Measurements from ENCODE around the gene MATK. TPM values are rescaled to one million over a fixed set of nuclear protein-coding genes. Genes with fewer than 3 reads are reported as not detected.

Gene MATK
- total and polyA plus RNA-seq, 2 donors from 2014 or later: 2.7 to 4.2 TPM

- Histone ChIP-seq H3K27me3 (ENCODE audit: control insufficient read depth, insufficient read depth, low read length) (no peaks in the 10 kb centered on the region), H3K9ac (ENCODE audit: low read length in 3 of 3) (no peak overlapping the region), H3K36me3 (ENCODE audit: control insufficient read depth in 2 of 3, insufficient read depth in 3 of 3, low read length in 3 of 3) (peaks cover 0 to 6% (median 2%) of the 10 kb centered on the region in 3 donors), H3K27ac (ENCODE audit: low read depth in 2 of 2, low read length in 2 of 2) (no peak overlapping the region), H3K4me1 (ENCODE audit: control insufficient read depth in 2 of 3, insufficient read depth in 2 of 3, low read depth in 1 of 3, low read length in 3 of 3) (no peaks in the 10 kb centered on the region), H3K4me3 (ENCODE audit: low read length in 3 of 3) (no peak overlapping the region), H3K9me3 (ENCODE audit: control insufficient read depth in 2 of 3, insufficient read depth in 1 of 3, low read length in 3 of 3) (no peaks in the 10 kb centered on the region)
- peak in 1 of 5 donors; percentile 72 for DNase-seq
- TF ChIP-seq CTCF (IDR thresholded peaks at IDR 0.05; ENCODE audit: borderline replicate concordance, extremely low read depth, insufficient read depth): no peak
- intact Hi-C loops (cut with DNase I): no loop called here
- FAIRE-seq: no peak
Observed at GRCh38 chr19:3770136-3770999, 15.8 kb downstream of the MATK start.

- Histone ChIP-seq H3K4me1 (ENCODE audit: control insufficient read depth in 2 of 3, insufficient read depth in 2 of 3, low read depth in 1 of 3, low read length in 3 of 3) (no peaks in the 10 kb centered on the region), H3K9me3 (ENCODE audit: control insufficient read depth in 2 of 3, insufficient read depth in 1 of 3, low read length in 3 of 3) (no peaks in the 10 kb centered on the region), H3K9ac (ENCODE audit: low read length in 3 of 3) (no peak overlapping the region), H3K4me3 (ENCODE audit: low read length in 3 of 3) (no peak overlapping the region), H3K27ac (ENCODE audit: low read depth in 2 of 2, low read length in 2 of 2) (no peak overlapping the region), H3K36me3 (ENCODE audit: control insufficient read depth in 2 of 3, insufficient read depth in 3 of 3, low read length in 3 of 3) (peaks cover 0 to 9% (median 2%) of the 10 kb centered on the region in 3 donors), H3K27me3 (ENCODE audit: control insufficient read depth, insufficient read depth, low read length) (no peaks in the 10 kb centered on the region)
- DNase-seq: peak in 1 of 5 donors; percentile 71
- no peak for FAIRE-seq
- intact Hi-C loops (cut with DNase I): no loop called here
- TF ChIP-seq CTCF (IDR thresholded peaks at IDR 0.05; ENCODE audit: borderline replicate concordance, extremely low read depth, insufficient read depth): no peak
Observed at GRCh38 chr19:3769494-3769893, 16.7 kb downstream of the MATK start.

GRCh38 chr19:3768748-3769099 lies 17.5 kb downstream of the MATK start:
- Histone ChIP-seq H3K27me3 (ENCODE audit: control insufficient read depth, insufficient read depth, low read length) (no peaks in the 10 kb centered on the region), H3K9me3 (ENCODE audit: control insufficient read depth in 2 of 3, insufficient read depth in 1 of 3, low read length in 3 of 3) (no peaks in the 10 kb centered on the region), H3K27ac (ENCODE audit: low read depth in 2 of 2, low read length in 2 of 2) (no peak overlapping the region), H3K4me3 (ENCODE audit: low read length in 3 of 3) (no peak overlapping the region), H3K36me3 (ENCODE audit: control insufficient read depth in 2 of 3, insufficient read depth in 3 of 3, low read length in 3 of 3) (peaks cover 0 to 9% (median 2%) of the 10 kb centered on the region in 3 donors), H3K4me1 (ENCODE audit: control insufficient read depth in 2 of 3, insufficient read depth in 2 of 3, low read depth in 1 of 3, low read length in 3 of 3) (no peaks in the 10 kb centered on the region), H3K9ac (ENCODE audit: low read length in 3 of 3) (no peak overlapping the region)
- TF ChIP-seq CTCF (IDR thresholded peaks at IDR 0.05; ENCODE audit: borderline replicate concordance, extremely low read depth, insufficient read depth): no peak
- FAIRE-seq (no peak), DNase-seq (peak in 1 of 5 donors; percentile 66)
- intact Hi-C loops (cut with DNase I): no loop called here
